SK-N-SH treated with all-trans-retinoic acid at 6 μM for 48 hours (cell line): ENCODE measurements around the gene ARAP2.

Experiments
- BACH2 ChIP-seq: fragments of 250-450 bp; sonication (Bioruptor Pico); IDR thresholded peaks from 2 replicates; pipeline ENCODE4 v1.9.0; 2021; ENCODE audit warnings: mild to moderate bottlenecking, borderline replicate concordance
- OSR1 ChIP-seq: fragments of 250-450 bp; sonication (Bioruptor Pico); IDR thresholded peaks from 2 replicates; pipeline ENCODE4 v1.8.0; 2022; ENCODE audit warnings: moderate library complexity, mild to moderate bottlenecking, inconsistent platforms
- RARB ChIP-seq: fragments of 250-450 bp; sonication (Bioruptor Pico); IDR thresholded peaks from 2 replicates; pipeline ENCODE4 v1.8.0; 2021; ENCODE audit warnings: mild to moderate bottlenecking, moderate library complexity
- TCF4 ChIP-seq: fragments of 250-450 bp; sonication (Bioruptor Pico); IDR thresholded peaks from 2 replicates; pipeline ENCODE4 v1.8.0; 2021; ENCODE audit warnings: mild to moderate bottlenecking, moderate library complexity, borderline replicate concordance
- TOX ChIP-seq: fragments of 250-450 bp; sonication (Bioruptor Pico); IDR thresholded peaks from 2 replicates; pipeline ENCODE4 v1.8.0; 2021; ENCODE audit warnings: mild to moderate bottlenecking, moderate library complexity, borderline replicate concordance
- TSHZ2 ChIP-seq: fragments of 250-450 bp; sonication (Bioruptor Pico); IDR thresholded peaks from 2 replicates; pipeline ENCODE4 v1.5.0; 2020; ENCODE audit warnings: mild to moderate bottlenecking, moderate library complexity
- ZFP3 ChIP-seq: fragments of 250-450 bp; sonication (Bioruptor Pico); IDR thresholded peaks from 2 replicates; pipeline ENCODE4 v1.5.0; 2020; ENCODE audit warnings: mild to moderate bottlenecking, moderate library complexity
- TF ChIP-seq, protein P1 (sequence below): fragments of 250-450 bp; sonication (Bioruptor Pico); IDR thresholded peaks from 2 replicates; pipeline ENCODE4 v1.8.0; 2020; ENCODE audit warnings: mild to moderate bottlenecking, moderate library complexity, borderline replicate concordance

GRCh38 chr4:36164900-36165630 lies 79.2 kb downstream of the ARAP2 start:
- TF ChIP-seq BACH2 (no peak), TOX (CRISPR knock-in tag) (no peak), ZFP3 (CRISPR knock-in tag) (no peak), OSR1 (CRISPR knock-in tag) (no peak), TSHZ2 (CRISPR knock-in tag) (no peak), TCF4 (no peak), RARB (no peak)
- TF ChIP-seq, protein P1, sequence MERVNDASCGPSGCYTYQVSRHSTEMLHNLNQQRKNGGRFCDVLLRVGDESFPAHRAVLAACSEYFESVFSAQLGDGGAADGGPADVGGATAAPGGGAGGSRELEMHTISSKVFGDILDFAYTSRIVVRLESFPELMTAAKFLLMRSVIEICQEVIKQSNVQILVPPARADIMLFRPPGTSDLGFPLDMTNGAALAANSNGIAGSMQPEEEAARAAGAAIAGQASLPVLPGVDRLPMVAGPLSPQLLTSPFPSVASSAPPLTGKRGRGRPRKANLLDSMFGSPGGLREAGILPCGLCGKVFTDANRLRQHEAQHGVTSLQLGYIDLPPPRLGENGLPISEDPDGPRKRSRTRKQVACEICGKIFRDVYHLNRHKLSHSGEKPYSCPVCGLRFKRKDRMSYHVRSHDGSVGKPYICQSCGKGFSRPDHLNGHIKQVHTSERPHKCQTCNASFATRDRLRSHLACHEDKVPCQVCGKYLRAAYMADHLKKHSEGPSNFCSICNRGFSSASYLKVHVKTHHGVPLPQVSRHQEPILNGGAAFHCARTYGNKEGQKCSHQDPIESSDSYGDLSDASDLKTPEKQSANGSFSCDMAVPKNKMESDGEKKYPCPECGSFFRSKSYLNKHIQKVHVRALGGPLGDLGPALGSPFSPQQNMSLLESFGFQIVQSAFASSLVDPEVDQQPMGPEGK: no peak
